Measurements from ENCODE around the gene CYB5R2. TPM values are rescaled to one million over a fixed set of nuclear protein-coding genes. Genes with fewer than 3 reads are reported as not detected.

CYB5R2 gene
- total RNA-seq, 4 donors from 2014 or later: 0.67 to 13.2 (median 2.8) TPM

DNA sequence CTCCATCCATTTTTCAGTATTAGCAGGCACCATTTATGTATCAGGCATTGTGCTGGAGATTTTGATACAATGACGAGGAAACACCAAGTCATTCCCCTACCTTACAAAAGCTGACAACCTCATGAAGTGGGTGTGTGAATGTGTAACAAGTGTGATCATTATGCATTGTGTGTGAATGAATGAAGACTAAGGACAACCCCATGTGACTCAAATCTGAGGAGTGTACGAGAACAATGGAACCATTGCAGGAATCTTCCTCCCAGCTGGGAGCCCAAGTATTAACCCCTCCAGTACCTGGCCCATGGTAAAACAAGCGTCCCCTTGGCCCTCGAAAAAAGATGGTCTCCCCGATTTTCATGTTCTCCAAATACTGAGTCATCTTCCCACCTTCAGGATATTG is 4.4 kb downstream of the CYB5R2 start:
- Histone ChIP-seq H3K4me1 (peaks cover 0 to 14% (median 7%) of the 10 kb centered on the region in 4 donors), H3K4me3 (no peak overlapping the region), H3K27ac (no peak overlapping the region), H3K9me3 (no peaks in the 10 kb centered on the region), H3K36me3 (peaks cover 0 to 12% (median 0%) of the 10 kb centered on the region in 3 donors), H3K27me3 (peaks cover 0 to 4% of the 10 kb centered on the region in 2 donors)
- DNase-seq: no peak
- TF ChIP-seq, protein P1, sequence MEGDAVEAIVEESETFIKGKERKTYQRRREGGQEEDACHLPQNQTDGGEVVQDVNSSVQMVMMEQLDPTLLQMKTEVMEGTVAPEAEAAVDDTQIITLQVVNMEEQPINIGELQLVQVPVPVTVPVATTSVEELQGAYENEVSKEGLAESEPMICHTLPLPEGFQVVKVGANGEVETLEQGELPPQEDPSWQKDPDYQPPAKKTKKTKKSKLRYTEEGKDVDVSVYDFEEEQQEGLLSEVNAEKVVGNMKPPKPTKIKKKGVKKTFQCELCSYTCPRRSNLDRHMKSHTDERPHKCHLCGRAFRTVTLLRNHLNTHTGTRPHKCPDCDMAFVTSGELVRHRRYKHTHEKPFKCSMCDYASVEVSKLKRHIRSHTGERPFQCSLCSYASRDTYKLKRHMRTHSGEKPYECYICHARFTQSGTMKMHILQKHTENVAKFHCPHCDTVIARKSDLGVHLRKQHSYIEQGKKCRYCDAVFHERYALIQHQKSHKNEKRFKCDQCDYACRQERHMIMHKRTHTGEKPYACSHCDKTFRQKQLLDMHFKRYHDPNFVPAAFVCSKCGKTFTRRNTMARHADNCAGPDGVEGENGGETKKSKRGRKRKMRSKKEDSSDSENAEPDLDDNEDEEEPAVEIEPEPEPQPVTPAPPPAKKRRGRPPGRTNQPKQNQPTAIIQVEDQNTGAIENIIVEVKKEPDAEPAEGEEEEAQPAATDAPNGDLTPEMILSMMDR (IDR thresholded peaks at IDR 0.05): no peak
- no peak for TF ChIP-seq POLR2A (IDR thresholded peaks at IDR 0.05)

DNA sequence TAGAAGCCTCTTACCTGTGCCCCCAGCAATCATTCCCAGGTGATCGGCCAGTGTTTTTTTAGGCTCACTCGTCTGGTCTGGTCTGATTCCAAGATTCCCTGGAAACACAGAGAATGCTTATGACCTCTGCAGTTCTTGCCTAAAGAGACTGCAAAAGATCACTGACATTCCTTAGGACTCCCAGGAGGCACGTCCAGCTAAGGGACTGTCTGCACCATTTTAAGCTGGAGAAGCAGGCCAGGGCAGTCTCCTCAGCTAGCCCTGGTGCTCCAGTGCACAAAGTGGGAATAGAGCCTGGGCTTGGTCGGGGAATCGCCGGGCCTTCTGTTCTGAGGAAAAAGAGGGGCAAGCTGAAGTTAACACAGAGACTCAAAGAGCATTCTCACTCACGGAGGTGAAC is 4.8 kb downstream of the CYB5R2 start:
- Histone ChIP-seq H3K4me1 (peaks cover 0 to 9% (median 6%) of the 10 kb centered on the region in 4 donors), H3K27ac (no peak overlapping the region), H3K9me3 (no peaks in the 10 kb centered on the region), H3K36me3 (peaks cover 0 to 12% (median 0%) of the 10 kb centered on the region in 3 donors), H3K4me3 (no peak overlapping the region), H3K27me3 (no peaks in the 10 kb centered on the region)
- DNase-seq: no peak
- no peak for TF ChIP-seq POLR2A (IDR thresholded peaks at IDR 0.05)
- TF ChIP-seq, protein P1 (IDR thresholded peaks at IDR 0.05): no peak

GRCh38 chr11:7667460-7667859 is 5.8 kb downstream of the CYB5R2 start:
- DNase-seq: no peak
- TF ChIP-seq POLR2A (IDR thresholded peaks at IDR 0.05): no peak
- TF ChIP-seq, protein P1 (IDR thresholded peaks at IDR 0.05): no peak
- Histone ChIP-seq H3K36me3 (peaks cover 0 to 12% (median 0%) of the 10 kb centered on the region in 3 donors), H3K27me3 (no peaks in the 10 kb centered on the region), H3K9me3 (no peaks in the 10 kb centered on the region), H3K4me1 (no peaks in the 10 kb centered on the region), H3K4me3 (no peak overlapping the region), H3K27ac (no peak overlapping the region)

- no peak for DNase-seq
- Histone ChIP-seq H3K4me3 (no peak overlapping the region), H3K27me3 (no peaks in the 10 kb centered on the region), H3K9me3 (no peaks in the 10 kb centered on the region), H3K4me1 (no peaks in the 10 kb centered on the region), H3K27ac (no peak overlapping the region), H3K36me3 (peaks cover 0 to 12% (median 0%) of the 10 kb centered on the region in 3 donors)
- TF ChIP-seq, protein P1 (IDR thresholded peaks at IDR 0.05): no peak
- TF ChIP-seq POLR2A (IDR thresholded peaks at IDR 0.05): no peak
These were observed 6.9 kb downstream of the CYB5R2 start for GRCh38 chr11:7666292-7666866.

DNA sequence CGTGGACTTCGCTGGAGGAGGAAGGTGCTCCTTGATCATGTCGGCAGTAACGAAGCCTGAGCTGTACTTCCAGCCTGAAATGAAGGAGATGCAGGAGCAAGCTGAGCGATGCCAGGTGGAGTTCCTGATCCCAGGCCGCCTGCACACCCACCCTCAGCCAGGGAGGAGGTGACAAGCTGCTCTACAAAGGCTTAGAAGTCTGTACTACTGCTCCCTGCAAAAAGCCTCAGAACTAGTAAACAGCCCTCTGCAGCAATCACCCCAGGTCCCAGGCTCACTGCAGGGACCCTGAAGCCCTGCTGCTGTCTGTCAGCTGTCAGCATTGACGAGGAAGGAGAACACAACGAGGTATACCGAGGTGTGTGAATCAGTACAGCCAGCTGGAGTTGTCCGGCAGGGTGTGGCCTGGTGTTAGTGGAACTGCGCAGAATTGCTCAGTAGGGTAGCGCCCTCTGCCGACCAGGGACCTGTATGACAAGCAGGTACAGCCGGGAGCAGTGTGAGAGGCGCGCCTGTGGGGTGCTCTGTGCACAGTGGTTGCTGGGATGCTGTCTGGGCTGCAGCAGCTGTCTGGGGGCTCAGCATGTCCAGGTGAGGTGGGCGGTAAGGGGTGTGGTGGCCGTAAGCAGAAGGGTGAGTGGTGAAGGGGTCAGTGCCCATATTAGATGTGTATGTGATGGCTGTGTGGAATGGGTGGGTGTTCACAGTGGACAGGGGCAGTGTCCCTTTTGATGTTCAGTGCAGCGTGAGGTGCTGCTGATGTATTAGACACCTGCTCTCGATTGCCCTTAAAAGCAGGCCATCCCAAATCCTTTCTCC is 7.6 kb downstream of the CYB5R2 start:
- Histone ChIP-seq H3K4me3 (no peak overlapping the region), H3K27ac (no peak overlapping the region), H3K9me3 (no peaks in the 10 kb centered on the region), H3K27me3 (no peaks in the 10 kb centered on the region), H3K4me1 (no peaks in the 10 kb centered on the region), H3K36me3 (peaks cover 0 to 12% (median 0%) of the 10 kb centered on the region in 3 donors)
- TF ChIP-seq POLR2A (IDR thresholded peaks at IDR 0.05): no peak
- TF ChIP-seq, protein P1 (IDR thresholded peaks at IDR 0.05): peak; percentile 56 to 96 (median 88)
- peak; percentile 78 to 94 (median 93) for DNase-seq
